IPS-NIHi7 (cell line): Measurements from ENCODE around the gene LGR4.
"Not testable (repeated sequence)": the region's sequence is repeated elsewhere in the genome, so short reads cannot be mapped to it uniquely, and the experiment has no call there.

Experiments used
- DNase-seq: peaks from one replicate; pipeline ENCODE4 v3.0.0; 2012; ENCODE audit warnings: mixed read lengths; ENCODE audit errors: extremely low spot score

LGR4 gene

GRCh38 chr11:27472398-27473016, at the start of gene LGR4:
Gene LGR4 (minus strand): TSS chr11:27472790. CDS start chr11:27472302, 488 bp downstream.
- peak; percentile 92 for DNase-seq

- no peak for DNase-seq
Observed at GRCh38 chr11:27520226-27520625, 47.6 kb upstream of the LGR4 start.

GRCh38 chr11:27518518-27518917, 45.9 kb upstream of the LGR4 start:
- DNase-seq = no peak

DNA sequence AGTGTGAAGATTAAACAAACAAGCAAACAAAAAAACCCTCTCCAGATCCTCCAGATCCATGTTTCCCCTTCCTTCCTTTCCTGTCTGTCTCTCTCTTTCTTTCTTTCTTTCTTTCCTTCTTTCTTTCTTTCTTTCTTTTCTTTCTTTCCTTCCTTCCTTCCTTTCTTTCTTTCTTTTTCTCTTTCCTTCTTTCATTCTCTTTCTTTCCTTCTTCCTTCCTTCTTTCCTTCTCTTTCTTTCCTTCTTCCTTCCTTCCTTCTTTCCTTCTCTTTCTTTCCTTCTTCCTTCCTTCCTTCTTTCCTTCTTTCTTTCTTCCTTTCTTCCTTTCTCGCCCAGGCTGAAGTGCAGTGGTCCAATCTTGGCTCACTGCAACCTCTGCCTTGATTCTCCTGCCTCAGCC, 44.9 kb upstream of the LGR4 start:
- not testable (repeated sequence) for DNase-seq

- no peak for DNase-seq
Observed at GRCh38 chr11:27514558-27514957, 42.0 kb upstream of the LGR4 start.

DNA sequence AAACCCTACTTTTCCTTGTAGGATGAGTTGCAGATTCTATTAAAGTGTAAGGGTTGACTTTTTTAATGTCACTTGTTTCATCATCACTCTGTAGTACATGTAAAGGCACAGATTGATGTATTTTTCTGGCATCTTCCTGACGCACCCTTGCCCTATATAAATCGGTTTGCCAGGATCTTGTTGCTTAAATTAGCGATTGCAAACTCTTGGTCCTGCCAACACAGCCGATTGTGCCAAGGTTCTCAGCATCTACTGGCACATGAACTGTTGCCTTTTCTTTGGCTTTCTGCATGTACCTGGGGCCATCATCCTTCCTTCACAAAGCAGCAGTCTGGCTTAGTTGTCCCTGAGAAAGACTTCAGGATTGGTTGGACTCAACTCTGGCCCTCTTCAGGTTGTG, 41.5 kb upstream of the LGR4 start:
- no peak for DNase-seq

- no peak for DNase-seq
Observed at GRCh38 chr11:27513389-27513788, 40.8 kb upstream of the LGR4 start.

- DNase-seq = no peak
Observed at GRCh38 chr11:27512238-27512637, 39.6 kb upstream of the LGR4 start.

DNA sequence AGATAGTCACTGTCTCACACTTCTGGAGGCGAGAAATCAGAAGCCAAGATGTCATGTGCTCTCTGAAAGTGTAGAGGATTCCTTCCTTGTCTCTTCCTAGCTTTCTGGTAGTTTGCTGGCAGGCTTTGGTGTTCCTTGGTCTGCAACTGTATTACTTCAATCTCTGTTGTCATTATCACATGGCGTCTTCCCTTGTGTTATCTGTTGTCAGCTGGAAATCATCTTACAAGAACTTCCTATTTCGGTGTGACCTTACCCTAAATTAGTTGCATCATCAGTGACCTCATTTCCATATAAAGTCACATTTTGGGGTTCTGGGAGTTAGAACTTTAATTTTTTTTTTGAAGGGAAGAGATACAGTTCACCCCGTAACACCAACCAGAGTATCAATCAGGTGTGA, 37.3 kb upstream of the LGR4 start:
- DNase-seq = no peak

GRCh38 chr11:27507557-27508322, 35.1 kb upstream of the LGR4 start:
- DNase-seq = no peak

DNA sequence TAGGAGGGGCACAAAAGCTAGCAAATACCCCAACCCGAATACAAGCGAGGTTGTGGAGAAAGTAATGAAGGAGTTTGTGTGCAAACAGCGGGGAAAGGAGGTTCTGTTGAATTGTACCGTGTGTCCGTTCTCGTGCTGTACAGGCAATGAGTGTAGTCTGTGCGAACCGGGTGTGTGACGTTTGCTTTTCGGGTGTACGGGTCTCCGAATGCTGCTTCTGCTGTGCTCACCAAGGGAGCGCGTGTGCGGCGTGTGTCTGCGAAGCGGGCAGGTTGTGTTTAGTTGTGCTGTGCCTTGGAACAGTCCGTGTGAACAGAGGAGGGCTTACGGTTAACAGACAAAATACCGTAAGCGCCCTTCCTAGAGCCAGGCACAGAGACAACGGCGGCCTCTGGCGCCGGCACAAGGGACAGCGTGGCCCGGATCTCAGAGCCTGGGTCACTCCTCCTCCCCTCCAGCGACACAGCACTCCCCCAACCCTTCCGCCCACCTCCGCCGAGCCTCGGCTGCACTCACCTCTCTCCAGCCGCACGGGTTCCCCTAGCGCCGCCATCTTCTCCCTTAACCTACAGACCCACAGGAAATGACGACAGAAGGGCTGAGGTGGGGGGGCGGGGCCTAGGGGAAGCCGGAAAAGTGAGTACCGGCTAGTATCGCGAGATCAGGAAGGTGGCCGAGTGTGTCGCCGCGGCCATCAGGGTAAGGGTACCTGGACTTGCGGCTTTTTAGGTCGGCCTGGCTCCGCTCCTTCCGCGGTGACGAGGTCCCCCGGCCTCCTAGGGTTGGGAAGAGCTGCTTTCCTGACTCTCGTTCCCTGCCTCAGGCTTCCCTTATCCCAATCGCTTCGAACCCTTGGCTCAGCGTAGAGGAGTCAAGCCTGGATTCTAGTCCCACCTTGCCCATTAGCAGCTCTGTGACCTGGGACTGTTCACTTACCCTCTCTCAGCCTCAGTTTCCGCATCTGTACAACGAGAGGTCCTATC, 33.9 kb upstream of the LGR4 start, which contains the start of gene LIN7C:
TSS of gene LIN7C (minus strand) at position 570 of the 983 bp plus-strand sequence. CDS start at position 553, 17 bp downstream.
- peak; percentile 97 for DNase-seq

DNA sequence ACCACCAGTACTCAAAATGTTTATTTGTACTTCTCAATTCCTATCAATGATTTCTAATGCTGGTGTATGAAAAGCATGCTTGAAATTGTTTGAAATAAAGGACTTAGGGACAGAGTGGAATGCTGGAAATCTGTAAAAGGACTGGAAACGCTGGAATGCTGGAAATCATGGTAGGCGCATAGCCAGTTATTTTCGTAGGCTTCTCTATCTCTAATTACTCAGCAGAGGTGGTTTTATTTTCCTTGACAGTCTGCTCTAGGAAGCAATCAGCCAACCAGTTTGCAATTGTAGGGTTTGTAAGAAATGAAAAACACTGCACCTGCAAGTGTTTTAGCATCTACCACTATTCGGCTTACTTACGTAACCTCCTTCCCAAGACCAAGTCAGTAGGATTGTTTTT, 33.2 kb upstream of the LGR4 start:
- no peak for DNase-seq

DNA sequence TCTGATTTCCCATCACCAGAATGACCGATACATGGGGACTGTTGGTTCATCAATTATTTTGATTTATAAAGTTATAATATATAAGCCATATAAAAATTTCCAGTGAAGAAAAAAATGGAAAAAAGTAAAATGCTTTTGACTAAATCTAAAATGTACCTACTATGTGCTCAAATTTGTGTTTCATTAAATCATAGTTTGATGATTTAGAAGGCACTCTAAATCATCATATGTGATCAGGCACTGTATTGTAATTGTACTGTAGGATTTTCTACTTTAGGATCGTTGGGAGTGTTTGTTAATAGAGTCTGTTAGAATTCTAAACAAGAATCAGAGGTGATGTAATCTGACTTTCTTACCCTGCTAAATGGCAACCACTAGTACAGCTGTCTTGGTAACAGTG, 31.6 kb upstream of the LGR4 start:
- no peak for DNase-seq

- DNase-seq = no peak
Observed at GRCh38 chr11:27501100-27501499, 28.5 kb upstream of the LGR4 start.

- DNase-seq = no peak
Observed at GRCh38 chr11:27497911-27498310, 25.3 kb upstream of the LGR4 start.

DNA sequence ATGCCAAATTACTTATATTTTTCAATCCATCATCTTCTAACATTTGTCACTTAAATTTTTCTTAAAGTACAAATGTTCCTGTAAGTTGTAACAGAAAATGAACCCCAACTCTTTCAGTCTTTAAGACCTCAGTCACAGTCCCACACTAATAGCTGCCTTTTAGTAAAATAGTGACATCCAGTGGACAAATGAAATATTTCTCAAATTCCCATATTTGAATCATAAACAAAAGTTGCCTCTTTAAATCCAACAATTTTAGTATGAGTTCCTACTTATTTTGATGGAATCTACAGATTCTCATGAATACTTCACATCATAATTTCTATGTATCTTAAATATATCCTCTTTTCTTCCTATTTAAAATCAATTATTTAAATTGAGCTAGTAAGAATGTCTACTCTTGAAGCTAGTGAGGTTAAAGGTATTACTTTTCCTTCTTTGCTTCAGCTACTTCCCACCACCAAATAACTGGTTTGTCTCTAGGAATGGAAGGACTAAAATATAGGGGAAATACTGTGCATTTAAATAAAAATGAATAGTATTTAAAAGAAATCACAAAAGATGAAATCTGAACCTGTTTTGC, 24.8 kb upstream of the LGR4 start:
- no peak for DNase-seq

DNA sequence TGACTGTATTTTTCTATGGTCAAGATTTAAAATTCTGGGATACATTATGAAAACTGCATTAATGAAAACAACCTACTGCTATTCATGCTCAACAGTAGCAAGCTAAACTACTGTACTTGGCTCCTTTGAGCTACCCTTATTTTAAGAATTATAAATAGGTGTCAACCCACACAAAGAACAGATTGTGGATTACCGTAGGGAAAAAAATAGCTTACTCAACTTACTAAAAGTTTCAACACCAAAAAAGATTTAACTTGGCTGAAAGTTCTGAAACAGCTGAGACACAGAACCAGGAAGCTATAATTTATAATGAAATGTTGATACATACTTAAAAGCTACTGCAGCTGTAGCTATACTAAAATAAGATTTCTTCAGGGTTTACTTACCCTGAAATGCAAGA, 23.9 kb upstream of the LGR4 start:
- DNase-seq = no peak

GRCh38 chr11:27495710-27496300, 23.2 kb upstream of the LGR4 start:
- no peak for DNase-seq

GRCh38 chr11:27489092-27489491, 16.5 kb upstream of the LGR4 start:
- no peak for DNase-seq

GRCh38 chr11:27487706-27488105, 15.1 kb upstream of the LGR4 start:
- no peak for DNase-seq
